Astrocyte (in vitro differentiated cells and primary cell): ENCODE measurements around the gene SLC9A9. TPM values are rescaled to one million over a fixed set of nuclear protein-coding genes. Genes with fewer than 3 reads are reported as not detected.

Experiments used
- DNase-seq: peaks from one replicate; pipeline ENCODE4 v3.0.0-alpha.2; 2010; ENCODE audit warnings: low read depth
- FAIRE-seq: peaks from 2 replicates; lab custom pipeline; 2011; peaks lifted over from hg19 to GRCh38; lab: Jason Lieb, UNC
- H2AFZ ChIP-seq: 2 replicates; pipeline ENCODE4 v1.6.0; 2012; ENCODE audit warnings: low read depth, low read length, inconsistent platforms
- H3K27ac ChIP-seq: 2 replicates; pipeline ENCODE4 v1.5.1; 2011; ENCODE audit warnings: low read depth, low read length, inconsistent platforms
- H3K27me3 ChIP-seq: 2 replicates; pipeline ENCODE4 v1.6.0; 2011; ENCODE audit warnings: low read length, inconsistent platforms; ENCODE audit not compliant: insufficient read depth
- H3K36me3 ChIP-seq: 2 replicates; pipeline ENCODE4 v1.5.1; 2011; ENCODE audit warnings: low read length, inconsistent platforms; ENCODE audit not compliant: insufficient read depth
- H3K4me1 ChIP-seq: 2 replicates; pipeline ENCODE4 v1.5.1; 2011; ENCODE audit warnings: low read length, inconsistent platforms; ENCODE audit not compliant: insufficient read depth
- H3K4me2 ChIP-seq: 2 replicates; pipeline ENCODE4 v1.6.0; 2012; ENCODE audit warnings: low read length, inconsistent platforms
- H3K4me3 ChIP-seq: 2 replicates; pipeline ENCODE4 v1.5.1; 2011; ENCODE audit warnings: low read depth, mild to moderate bottlenecking, low read length, inconsistent platforms; ENCODE audit not compliant: insufficient read depth
- H3K79me2 ChIP-seq: 2 replicates; pipeline ENCODE4 v1.6.0; 2012; ENCODE audit warnings: mild to moderate bottlenecking, low read length, inconsistent platforms; ENCODE audit not compliant: insufficient read depth
- H3K9ac ChIP-seq: 2 replicates; pipeline ENCODE4 v1.6.0; 2012; ENCODE audit warnings: mild to moderate bottlenecking, low read length, inconsistent platforms
- H3K9me3 ChIP-seq: 2 replicates; pipeline ENCODE4 v1.5.1; 2012; ENCODE audit warnings: low read depth, mild to moderate bottlenecking, low read length, inconsistent platforms; ENCODE audit not compliant: insufficient read depth
- H4K20me1 ChIP-seq: 2 replicates; pipeline ENCODE4 v1.6.0; 2012; ENCODE audit warnings: low read length, inconsistent platforms; ENCODE audit not compliant: insufficient read depth
- H3K27ac Mint-ChIP-seq: one replicate; pipeline ENCODE4 v1.8.0; 2021; ENCODE audit warnings: mild to moderate bottlenecking, mixed read lengths; ENCODE audit not compliant: unreplicated experiment
- H3K27me3 Mint-ChIP-seq: one replicate; pipeline ENCODE4 v1.8.0; 2021; ENCODE audit warnings: low read depth, mixed read lengths; ENCODE audit not compliant: unreplicated experiment
- H3K36me3 Mint-ChIP-seq: one replicate; pipeline ENCODE4 v1.8.0; 2021; ENCODE audit warnings: low read depth, mixed read lengths; ENCODE audit not compliant: unreplicated experiment
- H3K4me1 Mint-ChIP-seq: one replicate; pipeline ENCODE4 v1.8.0; 2021; ENCODE audit warnings: low read depth, mixed read lengths; ENCODE audit not compliant: unreplicated experiment
- H3K4me3 Mint-ChIP-seq: one replicate; pipeline ENCODE4 v1.8.0; 2021; ENCODE audit warnings: mild to moderate bottlenecking, moderate library complexity, mixed read lengths; ENCODE audit not compliant: unreplicated experiment
- H3K9me3 Mint-ChIP-seq: one replicate; pipeline ENCODE4 v1.8.0; 2021; ENCODE audit warnings: mild to moderate bottlenecking, mixed read lengths; ENCODE audit not compliant: unreplicated experiment
- CTCF ChIP-seq: IDR thresholded peaks from 2 replicates; pipeline ENCODE4 v1.5.1; 2011; ENCODE audit warnings: low read depth, mild to moderate bottlenecking, inconsistent platforms, low read length, moderate library complexity; ENCODE audit not compliant: insufficient read depth
- EZH2 ChIP-seq: IDR thresholded peaks from 2 replicates; pipeline ENCODE4 v1.6.1; 2012; ENCODE audit warnings: mild to moderate bottlenecking, low read length, inconsistent platforms; ENCODE audit not compliant: insufficient read depth
- total RNA-seq: library from RNA; stranded (reverse); gene quantifications from 2 replicates; pipeline ENCODE4 v1.2.1, GENCODE V29; 2021

SLC9A9 gene
- total RNA-seq, 1 donor from 2014 or later = 1.5 TPM

GRCh38 chr3:143258692-143259091 lies 589.6 kb downstream of the SLC9A9 start:
- peaks cover 2% of the 10 kb centered on the region for H3K9me3 Mint-ChIP-seq

GRCh38 chr3:143256416-143256815 lies 591.9 kb downstream of the SLC9A9 start:
- H3K27ac Mint-ChIP-seq = no peak overlapping the region
- H3K9ac ChIP-seq = no peak overlapping the region
- H3K79me2 ChIP-seq = no peaks in the 10 kb centered on the region
- no peaks in the 10 kb centered on the region for H3K36me3 ChIP-seq
- DNase-seq = no peak
- no peaks in the 10 kb centered on the region for H3K36me3 Mint-ChIP-seq
- no peaks in the 10 kb centered on the region for H3K4me1 ChIP-seq
- H3K4me3 Mint-ChIP-seq = no peak overlapping the region
- no peaks in the 10 kb centered on the region for H3K27me3 ChIP-seq
- no peak overlapping the region for H2AFZ ChIP-seq
- H3K27ac ChIP-seq = no peak overlapping the region
- H3K27me3 Mint-ChIP-seq = peaks cover 2% of the 10 kb centered on the region
- no peak for FAIRE-seq
- H3K9me3 Mint-ChIP-seq = peaks cover 2% of the 10 kb centered on the region
- H3K4me2 ChIP-seq = no peak overlapping the region
- no peaks in the 10 kb centered on the region for H3K4me1 Mint-ChIP-seq
- no peaks in the 10 kb centered on the region for H4K20me1 ChIP-seq
- no peaks in the 10 kb centered on the region for H3K9me3 ChIP-seq
- H3K4me3 ChIP-seq = no peak overlapping the region
- no peak for TF ChIP-seq EZH2

More at GRCh38 chr3:143258692-143259091, 589.6 kb downstream of the SLC9A9 start:
- Histone ChIP-seq H3K4me3 (no peak overlapping the region), H3K27me3 (no peaks in the 10 kb centered on the region), H3K4me1 (no peaks in the 10 kb centered on the region), H3K4me2 (no peak overlapping the region), H3K36me3 (no peaks in the 10 kb centered on the region), H3K27ac (no peak overlapping the region), H2AFZ (no peak overlapping the region), H3K9me3 (no peaks in the 10 kb centered on the region), H3K9ac (no peak overlapping the region), H3K79me2 (no peaks in the 10 kb centered on the region), H4K20me1 (no peaks in the 10 kb centered on the region)
- no peak overlapping the region for H3K27ac Mint-ChIP-seq
- H3K36me3 Mint-ChIP-seq = no peaks in the 10 kb centered on the region
- no peak for FAIRE-seq
- no peak for DNase-seq
- no peak overlapping the region for H3K4me3 Mint-ChIP-seq
- no peaks in the 10 kb centered on the region for H3K4me1 Mint-ChIP-seq
- TF ChIP-seq EZH2 (no peak), CTCF (no peak)
- peaks cover 5% of the 10 kb centered on the region for H3K27me3 Mint-ChIP-seq

GRCh38 chr3:143255739-143256138 lies 592.5 kb downstream of the SLC9A9 start:
- H3K4me2 ChIP-seq = no peak overlapping the region
- no peaks in the 10 kb centered on the region for H3K4me1 ChIP-seq
- H3K9me3 ChIP-seq = no peaks in the 10 kb centered on the region
- H2AFZ ChIP-seq = no peak overlapping the region
- no peaks in the 10 kb centered on the region for H3K79me2 ChIP-seq
- DNase-seq (no peak), FAIRE-seq (no peak)
- Mint-ChIP-seq H3K9me3 (peaks cover 2% of the 10 kb centered on the region), H3K36me3 (no peaks in the 10 kb centered on the region), H3K27ac (no peak overlapping the region), H3K27me3 (peaks cover 2% of the 10 kb centered on the region), H3K4me1 (no peaks in the 10 kb centered on the region), H3K4me3 (no peak overlapping the region)
- H3K9ac ChIP-seq = no peak overlapping the region
- no peaks in the 10 kb centered on the region for H4K20me1 ChIP-seq
- no peak overlapping the region for H3K4me3 ChIP-seq
- no peak overlapping the region for H3K27ac ChIP-seq
- no peaks in the 10 kb centered on the region for H3K36me3 ChIP-seq
- TF ChIP-seq EZH2 = no peak
- no peak for TF ChIP-seq CTCF
- no peaks in the 10 kb centered on the region for H3K27me3 ChIP-seq
